HL-60 (cell line): ENCODE data around the gene GEN1.

Experiments used
- POLR2AphosphoS5 ChIP-seq: IDR thresholded peaks from 2 replicates; pipeline ENCODE4 v1.6.1; 2012; ENCODE audit warnings: low read depth
- TF ChIP-seq, protein P1 (sequence below): IDR thresholded peaks from one replicate; pipeline ENCODE4 v1.5.1; 2011; ENCODE audit warnings: low read length, control low read depth, inconsistent platforms; ENCODE audit not compliant: insufficient read depth

DNA sequence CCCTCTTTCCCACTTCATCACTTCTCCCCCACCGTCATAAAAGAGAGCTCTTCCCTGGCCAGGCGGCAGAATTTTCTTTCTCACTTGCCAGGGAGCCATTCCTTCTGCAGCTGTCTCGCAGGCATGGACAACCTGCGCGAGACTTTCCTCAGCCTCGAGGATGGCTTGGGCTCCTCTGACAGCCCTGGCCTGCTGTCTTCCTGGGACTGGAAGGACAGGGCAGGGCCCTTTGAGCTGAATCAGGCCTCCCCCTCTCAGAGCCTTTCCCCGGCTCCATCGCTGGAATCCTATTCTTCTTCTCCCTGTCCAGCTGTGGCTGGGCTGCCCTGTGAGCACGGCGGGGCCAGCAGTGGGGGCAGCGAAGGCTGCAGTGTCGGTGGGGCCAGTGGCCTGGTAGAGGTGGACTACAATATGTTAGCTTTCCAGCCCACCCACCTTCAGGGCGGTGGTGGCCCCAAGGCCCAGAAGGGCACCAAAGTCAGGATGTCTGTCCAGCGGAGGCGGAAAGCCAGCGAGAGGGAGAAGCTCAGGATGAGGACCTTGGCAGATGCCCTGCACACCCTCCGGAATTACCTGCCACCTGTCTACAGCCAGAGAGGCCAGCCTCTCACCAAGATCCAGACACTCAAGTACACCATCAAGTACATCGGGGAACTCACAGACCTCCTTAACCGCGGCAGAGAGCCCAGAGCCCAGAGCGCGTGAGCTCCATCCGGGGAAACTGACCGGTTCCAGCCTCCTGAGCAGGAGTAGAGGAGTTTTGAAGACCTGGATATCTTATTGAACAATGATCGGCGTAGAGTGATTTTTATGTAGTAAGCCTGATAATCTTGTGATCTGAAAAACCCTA, 62.7 kb downstream of the GEN1 start, which contains the start of gene MSGN1:
- TF ChIP-seq, protein P1, sequence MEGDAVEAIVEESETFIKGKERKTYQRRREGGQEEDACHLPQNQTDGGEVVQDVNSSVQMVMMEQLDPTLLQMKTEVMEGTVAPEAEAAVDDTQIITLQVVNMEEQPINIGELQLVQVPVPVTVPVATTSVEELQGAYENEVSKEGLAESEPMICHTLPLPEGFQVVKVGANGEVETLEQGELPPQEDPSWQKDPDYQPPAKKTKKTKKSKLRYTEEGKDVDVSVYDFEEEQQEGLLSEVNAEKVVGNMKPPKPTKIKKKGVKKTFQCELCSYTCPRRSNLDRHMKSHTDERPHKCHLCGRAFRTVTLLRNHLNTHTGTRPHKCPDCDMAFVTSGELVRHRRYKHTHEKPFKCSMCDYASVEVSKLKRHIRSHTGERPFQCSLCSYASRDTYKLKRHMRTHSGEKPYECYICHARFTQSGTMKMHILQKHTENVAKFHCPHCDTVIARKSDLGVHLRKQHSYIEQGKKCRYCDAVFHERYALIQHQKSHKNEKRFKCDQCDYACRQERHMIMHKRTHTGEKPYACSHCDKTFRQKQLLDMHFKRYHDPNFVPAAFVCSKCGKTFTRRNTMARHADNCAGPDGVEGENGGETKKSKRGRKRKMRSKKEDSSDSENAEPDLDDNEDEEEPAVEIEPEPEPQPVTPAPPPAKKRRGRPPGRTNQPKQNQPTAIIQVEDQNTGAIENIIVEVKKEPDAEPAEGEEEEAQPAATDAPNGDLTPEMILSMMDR = no peak
- no peak for TF ChIP-seq POLR2AphosphoS5
